Retinal pigment epithelial cell (primary cell): ENCODE measurements around the gene TMC7.
"Not testable (repeated sequence)": the region's sequence is repeated elsewhere in the genome, so short reads cannot be mapped to it uniquely, and the experiment has no call there.

Source experiments
- DNase-seq: peaks from one replicate; pipeline ENCODE4 v3.0.0-alpha.2; 2010; ENCODE audit warnings: low read depth
- H3K4me3 ChIP-seq: 2 replicates; pipeline ENCODE4 v1.5.1; 2011; ENCODE audit warnings: mild to moderate bottlenecking, low read length, control low read depth, moderate library complexity
- TF ChIP-seq, protein P1 (sequence below): conservative IDR thresholded peaks from 2 replicates; pipeline ENCODE4 v1.5.1; 2011; ENCODE audit warnings: low read depth, low read length, control low read depth, inconsistent platforms

The TMC7 gene

GRCh38 chr16:18945233-18945632 is 38.5 kb upstream of the TMC7 start:
- no peak overlapping the region for H3K4me3 ChIP-seq
- no peak for DNase-seq
- TF ChIP-seq, protein P1, sequence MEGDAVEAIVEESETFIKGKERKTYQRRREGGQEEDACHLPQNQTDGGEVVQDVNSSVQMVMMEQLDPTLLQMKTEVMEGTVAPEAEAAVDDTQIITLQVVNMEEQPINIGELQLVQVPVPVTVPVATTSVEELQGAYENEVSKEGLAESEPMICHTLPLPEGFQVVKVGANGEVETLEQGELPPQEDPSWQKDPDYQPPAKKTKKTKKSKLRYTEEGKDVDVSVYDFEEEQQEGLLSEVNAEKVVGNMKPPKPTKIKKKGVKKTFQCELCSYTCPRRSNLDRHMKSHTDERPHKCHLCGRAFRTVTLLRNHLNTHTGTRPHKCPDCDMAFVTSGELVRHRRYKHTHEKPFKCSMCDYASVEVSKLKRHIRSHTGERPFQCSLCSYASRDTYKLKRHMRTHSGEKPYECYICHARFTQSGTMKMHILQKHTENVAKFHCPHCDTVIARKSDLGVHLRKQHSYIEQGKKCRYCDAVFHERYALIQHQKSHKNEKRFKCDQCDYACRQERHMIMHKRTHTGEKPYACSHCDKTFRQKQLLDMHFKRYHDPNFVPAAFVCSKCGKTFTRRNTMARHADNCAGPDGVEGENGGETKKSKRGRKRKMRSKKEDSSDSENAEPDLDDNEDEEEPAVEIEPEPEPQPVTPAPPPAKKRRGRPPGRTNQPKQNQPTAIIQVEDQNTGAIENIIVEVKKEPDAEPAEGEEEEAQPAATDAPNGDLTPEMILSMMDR: no peak

- TF ChIP-seq, protein P1: no peak
- no peak for DNase-seq
- no peak overlapping the region for H3K4me3 ChIP-seq
Measured at GRCh38 chr16:18948372-18949020, 35.2 kb upstream of the TMC7 start.

GRCh38 chr16:18950469-18951185 is 33.1 kb upstream of the TMC7 start:
- TF ChIP-seq, protein P1: no peak
- no peak overlapping the region for H3K4me3 ChIP-seq
- no peak for DNase-seq

GRCh38 chr16:18953547-18953946 is 30.2 kb upstream of the TMC7 start:
- TF ChIP-seq, protein P1: no peak
- no peak overlapping the region for H3K4me3 ChIP-seq
- DNase-seq: no peak

GRCh38 chr16:18955874-18956580 is 27.7 kb upstream of the TMC7 start:
- not testable (repeated sequence) for H3K4me3 ChIP-seq, DNase-seq

DNA sequence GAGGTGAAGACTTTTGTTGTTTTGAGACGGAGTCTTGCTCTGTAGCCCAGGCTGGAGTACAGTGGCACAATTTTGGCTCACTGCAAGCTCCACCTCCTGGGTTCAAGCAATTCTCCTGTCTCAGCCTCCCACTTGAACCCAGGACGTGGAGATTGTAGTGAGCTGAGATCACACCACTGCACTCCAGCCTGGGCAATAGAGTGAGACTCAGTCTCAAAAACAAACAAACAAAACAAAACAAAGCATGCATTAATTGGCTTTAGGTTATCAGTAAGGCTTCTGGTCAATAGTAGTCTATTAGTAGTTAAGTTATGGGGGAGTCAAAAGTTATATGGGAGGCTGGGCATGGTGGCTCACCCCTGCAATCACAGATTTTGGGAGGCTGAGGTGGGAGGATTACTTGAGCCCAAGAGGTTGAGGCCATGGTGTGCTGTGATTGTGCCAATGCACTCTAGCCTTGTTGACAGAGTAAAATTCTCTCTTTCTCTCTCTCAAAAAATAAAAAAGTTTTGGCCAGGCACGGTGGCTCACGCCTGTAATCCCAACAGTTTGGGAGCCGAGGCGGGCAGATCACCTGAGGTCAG is 27.0 kb upstream of the TMC7 start:
- H3K4me3 ChIP-seq, DNase-seq: not testable (repeated sequence)

DNA sequence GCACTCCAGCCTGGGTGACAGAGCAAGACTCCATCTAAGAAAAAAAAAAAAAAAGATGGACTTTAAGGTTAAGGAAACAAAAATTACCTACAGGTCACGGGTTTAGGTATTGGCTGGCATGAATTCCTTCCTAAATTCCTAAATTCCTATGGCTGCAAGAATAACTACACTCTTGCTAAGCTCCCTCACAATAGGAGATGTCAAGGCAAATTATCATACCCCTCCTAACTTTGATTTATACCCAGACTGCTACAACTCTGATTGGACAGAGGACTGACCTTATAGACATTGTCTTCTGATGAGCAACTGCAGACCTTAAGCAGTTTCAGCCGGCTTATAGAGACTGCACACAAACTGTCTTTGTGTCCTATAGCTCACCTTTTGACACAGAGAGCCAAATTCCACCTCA is 25.1 kb upstream of the TMC7 start:
- TF ChIP-seq, protein P1: no peak
- no peak for DNase-seq
- H3K4me3 ChIP-seq: no peak overlapping the region

- H3K4me3 ChIP-seq: no peak overlapping the region
- DNase-seq: peak; percentile 44
- TF ChIP-seq, protein P1: no peak
Measured at GRCh38 chr16:18959031-18959505, 24.7 kb upstream of the TMC7 start.
